NCI-H446 treated with DMSO at 0.1 percent for 48 hours (cell line): ENCODE data around the gene ARID3A.

Experiments used
- DNase-seq: peaks from one replicate; lab custom pipeline; 2025; lab: John Stamatoyannopoulos, UW

The ARID3A gene

GRCh38 chr19:1004803-1005664 is 79.2 kb downstream of the ARID3A start:
- no peak for DNase-seq

GRCh38 chr19:1006711-1007398 is 81.0 kb downstream of the ARID3A start:
- DNase-seq = no peak

DNA sequence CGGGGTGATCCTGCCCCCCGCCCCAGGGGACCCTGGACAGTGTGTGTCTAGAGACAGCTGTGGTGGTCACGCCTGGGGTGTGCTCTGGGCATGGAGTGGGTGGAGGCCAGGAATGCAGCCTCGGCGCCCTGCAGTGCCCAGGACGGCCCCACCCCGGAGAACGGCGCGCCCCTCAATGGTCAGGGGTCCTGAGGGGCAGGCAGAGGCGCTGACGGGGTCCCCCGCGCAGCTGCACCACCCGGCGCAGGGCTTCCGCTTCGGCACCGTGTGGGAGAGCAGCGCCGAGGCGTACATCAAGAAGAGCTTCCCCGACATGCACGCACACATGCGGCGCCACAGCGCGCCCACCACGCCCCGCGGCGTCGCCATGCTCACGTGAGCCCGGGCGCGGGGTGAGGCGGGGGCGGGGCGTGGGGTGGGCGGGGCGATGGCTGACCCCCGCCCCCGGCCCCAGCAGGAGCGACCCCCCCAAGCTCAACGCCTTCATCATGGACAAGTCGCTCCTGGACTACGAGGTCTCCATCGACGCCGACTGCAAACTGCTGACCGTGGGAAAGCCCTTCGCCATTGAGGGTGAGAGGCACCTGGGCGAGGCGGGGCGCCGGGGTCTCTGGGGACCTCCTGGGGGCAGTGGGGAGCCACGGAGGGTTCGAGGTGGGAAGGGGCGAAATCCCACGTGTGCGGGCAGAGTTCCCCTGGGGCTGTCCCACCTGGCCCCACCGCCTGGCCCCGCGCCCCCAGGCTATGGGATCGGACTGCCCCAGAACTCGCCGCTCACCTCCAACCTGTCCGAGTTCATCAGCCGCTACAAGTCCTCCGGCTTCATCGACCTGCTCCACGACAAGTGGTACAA is 81.8 kb downstream of the ARID3A start:
- no peak for DNase-seq

- no peak for DNase-seq
These were observed 82.6 kb downstream of the ARID3A start for GRCh38 chr19:1008268-1009040.

DNA sequence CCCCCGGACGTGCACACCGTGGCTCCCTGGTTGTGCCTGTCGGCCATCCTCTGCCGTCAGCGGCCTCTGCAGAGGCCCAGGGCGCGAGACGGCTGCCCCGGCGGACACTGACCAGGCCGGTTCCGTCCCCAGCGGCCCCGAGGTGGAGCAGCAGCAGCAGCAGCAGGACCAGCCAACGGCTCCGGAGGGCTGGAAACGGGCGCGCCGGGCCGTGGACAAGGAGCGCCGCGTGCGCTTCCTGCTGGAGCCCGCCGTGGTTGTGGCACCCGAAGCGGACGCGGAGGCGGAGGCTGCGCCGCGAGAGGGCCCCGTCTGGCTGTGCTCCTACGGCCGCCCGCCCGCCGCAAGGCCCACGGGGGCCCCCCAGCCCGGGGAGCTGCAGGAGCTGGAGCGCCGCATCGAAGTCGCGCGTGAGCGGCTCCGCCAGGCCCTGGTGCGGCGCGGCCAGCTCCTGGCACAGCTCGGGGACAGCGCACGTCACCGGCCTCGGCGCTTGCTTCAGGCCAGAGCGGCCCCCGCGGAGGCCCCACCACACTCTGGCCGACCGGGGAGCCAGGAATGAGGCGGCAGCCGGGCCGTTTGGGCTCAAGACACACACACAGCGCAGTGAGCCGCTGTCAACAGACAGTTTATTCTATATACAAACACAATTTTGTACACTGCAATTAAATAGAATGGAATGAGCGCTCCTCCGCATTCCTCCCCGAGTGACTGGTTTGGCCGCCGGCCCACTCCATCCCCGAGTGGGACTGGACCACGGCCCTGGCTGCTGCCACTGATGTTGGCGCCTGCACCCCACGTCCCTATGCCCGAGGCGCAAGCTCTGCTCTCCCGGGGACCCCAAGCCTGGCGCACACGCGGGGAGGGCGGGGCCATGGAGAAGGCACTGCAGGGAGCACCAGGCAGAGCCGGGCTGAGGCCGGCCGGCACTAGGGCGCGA is 83.5 kb downstream of the ARID3A start:
- DNase-seq = no peak

DNA sequence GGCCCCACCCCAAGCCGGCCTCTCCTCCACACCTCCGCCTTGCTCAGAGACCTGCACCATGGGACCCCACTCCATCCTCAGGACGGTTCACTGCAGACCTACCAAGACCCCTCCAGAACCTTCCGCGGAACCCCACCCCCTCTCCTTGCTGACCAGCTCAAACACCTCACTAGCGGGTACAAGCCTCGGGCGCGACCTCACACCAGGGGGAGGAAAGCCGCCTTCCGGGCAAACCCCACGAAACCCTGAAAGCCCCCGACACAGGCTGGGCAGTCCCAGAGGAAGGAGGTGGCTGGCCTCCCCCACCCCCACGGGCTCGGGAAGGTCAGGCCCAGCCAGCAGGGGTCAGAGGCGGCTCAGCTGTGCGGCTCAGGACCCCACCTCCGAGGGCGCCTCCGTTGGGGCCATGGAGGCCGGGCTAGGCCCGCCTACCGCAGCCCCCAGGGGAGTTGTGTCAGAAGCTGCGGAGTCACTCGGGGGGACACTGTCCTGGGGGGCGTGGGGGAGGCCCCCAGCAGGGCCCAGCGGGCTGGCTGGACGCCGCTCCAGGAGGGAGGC is 84.2 kb downstream of the ARID3A start:
- DNase-seq = no peak

DNA sequence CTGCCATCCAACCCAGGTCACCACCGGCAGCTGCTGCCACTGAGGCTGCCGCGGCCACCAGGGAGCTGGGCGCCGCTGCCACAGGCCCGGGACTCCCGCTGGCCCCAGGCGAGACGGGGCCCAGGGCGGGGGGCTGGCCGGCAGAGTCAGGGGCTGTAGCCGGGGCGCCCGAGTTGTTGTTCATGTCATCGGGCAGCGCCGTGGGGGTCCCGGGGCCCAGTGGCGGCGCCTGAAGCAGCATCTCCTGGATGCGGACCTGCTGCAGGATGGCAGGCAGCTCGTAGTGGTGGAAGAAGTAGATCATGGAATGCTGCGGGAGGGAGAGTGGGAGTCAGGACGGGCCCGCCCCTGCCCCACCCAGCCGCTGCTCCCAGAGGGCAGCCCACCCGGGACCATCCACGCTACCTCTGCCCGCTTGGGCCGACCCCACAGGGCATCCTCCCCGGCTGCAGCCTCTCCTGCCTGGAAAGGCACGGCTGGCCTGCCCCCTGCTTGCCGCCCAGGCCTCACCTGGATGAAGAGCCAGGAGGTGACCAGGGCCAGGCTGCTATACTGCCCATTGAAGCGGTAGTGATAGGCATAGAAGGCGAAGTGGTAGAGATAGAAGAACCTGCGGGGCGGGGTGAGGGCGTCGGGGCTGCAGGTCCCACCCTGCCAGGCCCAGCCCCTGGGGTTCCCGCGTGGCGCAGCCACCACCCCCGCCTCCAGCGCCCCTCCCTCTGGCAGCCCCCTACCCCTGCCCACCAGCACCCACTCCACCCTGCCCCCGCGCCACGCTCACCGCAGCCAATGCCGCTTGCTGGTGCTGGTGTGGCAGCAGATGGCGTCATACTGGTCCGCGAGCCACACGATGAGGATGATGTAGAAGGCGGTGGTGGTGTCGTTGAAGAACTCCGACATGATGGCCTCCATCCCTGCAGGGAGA is 85.0 kb downstream of the ARID3A start:
- no peak for DNase-seq

- no peak for DNase-seq
These were observed 86.0 kb downstream of the ARID3A start for GRCh38 chr19:1011831-1012333.

DNA sequence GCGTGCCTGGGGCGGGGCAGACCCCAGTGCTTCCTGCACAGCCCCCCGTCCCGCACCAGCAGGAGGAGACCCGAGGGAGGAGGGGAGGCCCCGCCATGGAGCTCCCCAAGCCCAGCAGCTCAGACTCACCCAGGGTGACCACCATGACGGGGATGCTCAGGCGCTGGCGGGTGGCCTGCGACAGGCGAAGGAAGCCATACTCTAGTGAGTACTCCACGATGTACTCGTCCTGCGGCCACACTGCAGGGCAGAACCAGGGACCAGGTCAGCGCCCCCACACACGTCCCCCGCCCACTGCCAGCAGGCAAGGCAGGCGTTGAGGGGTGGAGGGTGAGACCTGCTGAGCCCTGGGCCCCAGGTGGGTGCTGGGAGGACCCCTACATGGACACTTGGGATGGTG is 86.5 kb downstream of the ARID3A start:
- DNase-seq = no peak

DNA sequence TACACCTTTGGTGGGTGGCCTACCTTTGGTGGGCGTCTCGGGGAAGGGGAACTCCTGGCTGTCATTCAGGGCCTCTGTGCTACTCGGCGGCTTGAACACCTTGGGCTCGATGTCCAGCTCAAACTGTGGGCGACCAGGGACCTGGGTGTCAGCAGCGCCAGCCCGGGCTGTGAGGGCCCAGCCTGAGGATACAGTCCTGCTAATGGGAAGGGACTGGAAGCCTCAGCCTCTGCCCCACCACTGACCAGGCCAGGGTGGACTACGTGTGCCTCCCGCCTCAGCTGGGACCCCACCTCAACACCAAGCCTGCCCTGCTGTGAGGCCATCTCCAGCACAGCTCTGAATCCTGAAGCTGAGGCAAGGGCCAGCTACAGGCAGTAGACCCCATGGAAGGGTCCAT is 87.4 kb downstream of the ARID3A start:
- no peak for DNase-seq

- DNase-seq = no peak
These were observed 88.6 kb downstream of the ARID3A start for GRCh38 chr19:1014161-1015060.

DNA sequence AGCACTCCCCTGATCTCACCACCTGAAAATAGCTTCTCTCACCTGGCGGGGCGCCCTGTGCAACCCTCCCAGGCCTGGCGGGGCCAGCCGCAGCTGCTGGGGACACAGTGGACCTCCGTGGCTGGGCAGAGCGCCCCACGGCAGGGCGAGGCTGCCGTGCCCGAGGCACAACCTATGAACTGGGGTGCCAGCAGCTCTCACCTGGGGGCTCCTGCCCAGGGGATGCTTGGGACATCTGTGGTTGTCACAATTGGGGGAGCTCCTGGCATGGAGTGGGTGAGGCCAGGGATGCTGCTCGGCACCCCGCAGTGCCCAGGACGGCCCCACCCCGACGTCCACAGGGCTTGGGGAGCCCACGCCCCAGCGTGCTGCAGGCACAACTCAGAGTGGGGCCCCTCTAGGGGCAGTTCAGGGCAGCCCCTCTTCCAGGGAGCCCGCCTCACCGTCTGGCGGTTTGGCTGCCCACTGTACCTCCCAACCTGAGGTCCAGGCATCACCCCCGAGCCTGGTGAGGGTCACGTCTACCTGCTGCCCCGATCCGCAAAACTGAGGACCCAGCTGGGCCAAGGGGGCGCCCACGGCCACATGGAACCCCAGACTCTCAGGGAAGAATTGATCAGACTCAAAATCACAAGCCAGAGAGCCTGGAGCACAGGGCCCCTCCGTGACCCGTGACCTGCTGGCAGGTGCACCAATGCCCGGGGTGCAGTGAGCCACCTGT is 89.4 kb downstream of the ARID3A start:
- DNase-seq = no peak

GRCh38 chr19:1015782-1016646 is 90.2 kb downstream of the ARID3A start:
- DNase-seq = no peak

DNA sequence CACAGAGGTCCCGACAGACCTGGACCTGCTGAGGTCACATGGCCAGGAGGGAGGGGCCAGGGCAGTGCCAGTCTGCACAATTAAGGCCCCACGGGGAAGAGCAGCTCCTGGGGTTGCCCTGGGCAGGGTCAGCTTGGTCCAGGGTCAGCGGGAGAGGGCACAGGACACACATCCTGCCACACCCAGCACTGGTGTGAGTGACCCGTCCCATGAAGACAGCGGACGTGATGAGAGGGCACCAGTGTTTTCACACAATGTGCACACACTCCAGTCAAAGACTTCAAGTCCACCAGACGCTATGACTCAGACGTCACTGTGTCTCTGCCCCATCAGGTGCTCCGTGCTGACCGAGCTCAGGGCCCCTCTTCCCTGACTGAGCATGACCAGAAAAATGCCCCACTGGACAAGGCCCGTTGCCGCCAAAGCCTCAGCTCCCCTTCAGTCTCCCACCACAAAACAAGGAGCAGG is 90.8 kb downstream of the ARID3A start:
- DNase-seq = no peak

DNA sequence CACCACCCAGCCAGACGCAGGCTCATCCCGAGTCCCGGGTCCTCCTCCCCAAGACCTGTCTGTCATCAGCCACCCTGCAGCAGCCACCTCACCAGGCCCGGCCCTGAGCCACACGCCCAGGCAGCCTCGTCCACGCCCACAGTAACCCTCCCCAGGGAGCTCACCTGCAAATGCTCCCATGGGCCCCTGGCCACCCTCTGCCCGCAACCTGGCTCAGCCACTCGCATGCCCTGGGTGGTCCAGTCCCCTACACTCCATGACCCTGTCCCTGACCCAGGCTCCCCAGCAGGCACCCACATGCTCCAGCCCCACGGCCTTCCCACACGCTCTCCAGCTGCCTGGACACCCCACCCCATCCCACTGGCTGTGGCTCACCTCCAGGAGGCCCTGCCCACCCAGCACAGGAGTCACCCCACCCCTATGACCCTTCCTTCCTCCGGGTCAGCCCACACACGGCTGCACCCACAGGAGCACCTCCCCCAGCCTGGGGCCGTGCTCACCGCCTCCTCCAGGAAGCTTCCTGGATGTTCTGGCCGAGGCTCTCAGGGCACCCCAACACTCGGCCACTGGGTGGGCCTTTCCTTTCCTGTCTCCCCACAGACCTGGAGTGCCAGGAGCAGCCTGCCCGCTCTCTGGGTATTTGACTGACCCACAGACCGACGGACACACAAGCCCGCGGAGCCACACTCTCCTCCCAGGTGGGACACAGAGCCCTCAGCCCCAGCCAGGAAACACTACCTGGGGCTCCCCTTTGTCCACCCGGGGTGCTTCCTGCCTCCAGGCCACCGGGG is 91.5 kb downstream of the ARID3A start:
- no peak for DNase-seq
